Right lobe of liver (tissue), 4 donors: Measurements from ENCODE around the gene RAVER2.

Experiments used
- POLR2A ChIP-seq: fragments of 450-650 bp; IDR thresholded peaks from one replicate; pipeline ENCODE4 v1.6.1; 2017; ENCODE audit warnings: antibody characterized with exemption, mild to moderate bottlenecking
- TF ChIP-seq, protein P1 (sequence below), 4 donors: fragments of 200-600 bp in 3 of 4; fragments of 450-650 bp in 1 of 4; IDR thresholded peaks; one replicate each; pipeline versions ENCODE4 v1.5.1 to v1.8.0; 2016 to 2022; ENCODE audit warnings: antibody characterized with exemption in 4 of 4, mild to moderate bottlenecking in 2 of 4
- donor health status: DM: no; HTN: no; CAD: no.
- donor health status: DM: no; HTN: no; CAD: no.
- donor health status: DM: no; HTN: yes; CAD: no.

DNA sequence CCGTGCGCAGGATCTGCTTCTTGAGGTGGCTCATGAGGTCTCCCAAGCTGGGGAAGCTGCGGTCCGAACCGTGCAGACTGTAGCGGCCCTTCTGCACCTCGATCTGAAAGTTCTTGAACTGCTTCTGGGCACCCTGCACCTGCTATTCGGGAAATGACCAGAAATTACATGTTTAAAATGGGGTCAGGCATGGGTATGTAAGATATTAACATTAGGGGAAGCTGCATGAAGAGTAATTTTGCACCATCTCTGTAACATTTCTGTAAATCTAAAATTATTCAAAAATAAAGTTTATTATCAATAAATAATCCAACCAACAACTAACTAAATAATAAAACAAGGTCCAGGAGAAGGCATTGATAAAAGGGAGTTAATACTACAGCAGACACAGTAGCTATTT is 110.7 kb downstream of the RAVER2 start:
- TF ChIP-seq, protein P1, sequence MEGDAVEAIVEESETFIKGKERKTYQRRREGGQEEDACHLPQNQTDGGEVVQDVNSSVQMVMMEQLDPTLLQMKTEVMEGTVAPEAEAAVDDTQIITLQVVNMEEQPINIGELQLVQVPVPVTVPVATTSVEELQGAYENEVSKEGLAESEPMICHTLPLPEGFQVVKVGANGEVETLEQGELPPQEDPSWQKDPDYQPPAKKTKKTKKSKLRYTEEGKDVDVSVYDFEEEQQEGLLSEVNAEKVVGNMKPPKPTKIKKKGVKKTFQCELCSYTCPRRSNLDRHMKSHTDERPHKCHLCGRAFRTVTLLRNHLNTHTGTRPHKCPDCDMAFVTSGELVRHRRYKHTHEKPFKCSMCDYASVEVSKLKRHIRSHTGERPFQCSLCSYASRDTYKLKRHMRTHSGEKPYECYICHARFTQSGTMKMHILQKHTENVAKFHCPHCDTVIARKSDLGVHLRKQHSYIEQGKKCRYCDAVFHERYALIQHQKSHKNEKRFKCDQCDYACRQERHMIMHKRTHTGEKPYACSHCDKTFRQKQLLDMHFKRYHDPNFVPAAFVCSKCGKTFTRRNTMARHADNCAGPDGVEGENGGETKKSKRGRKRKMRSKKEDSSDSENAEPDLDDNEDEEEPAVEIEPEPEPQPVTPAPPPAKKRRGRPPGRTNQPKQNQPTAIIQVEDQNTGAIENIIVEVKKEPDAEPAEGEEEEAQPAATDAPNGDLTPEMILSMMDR (IDR thresholded peaks at IDR 0.05), result no peak
- no peak for TF ChIP-seq POLR2A
